MM.1S (cell line): Measurements from ENCODE around the gene HYAL1.

Experiments used
- EZH2 ChIP-seq: fragments of 300-600 bp; sonication (generic); optimal IDR thresholded peaks from 2 replicates; pipeline ENCODE3; 2017; ENCODE audit warnings: low read depth, mild to moderate bottlenecking, antibody characterized with exemption, low read length, mixed read lengths
- EZH2phosphoT487 ChIP-seq: fragments of 300-600 bp; sonication (generic); IDR thresholded peaks from 2 replicates; pipeline ENCODE4 v1.6.1; 2018; ENCODE audit warnings: antibody characterized with exemption, low read length
- TF ChIP-seq, protein P1 (sequence below): fragments of 300-600 bp; sonication (generic); IDR thresholded peaks from 2 replicates; pipeline ENCODE4 v1.5.1; 2016; ENCODE audit warnings: antibody characterized with exemption, low read length, mixed read lengths

DNA sequence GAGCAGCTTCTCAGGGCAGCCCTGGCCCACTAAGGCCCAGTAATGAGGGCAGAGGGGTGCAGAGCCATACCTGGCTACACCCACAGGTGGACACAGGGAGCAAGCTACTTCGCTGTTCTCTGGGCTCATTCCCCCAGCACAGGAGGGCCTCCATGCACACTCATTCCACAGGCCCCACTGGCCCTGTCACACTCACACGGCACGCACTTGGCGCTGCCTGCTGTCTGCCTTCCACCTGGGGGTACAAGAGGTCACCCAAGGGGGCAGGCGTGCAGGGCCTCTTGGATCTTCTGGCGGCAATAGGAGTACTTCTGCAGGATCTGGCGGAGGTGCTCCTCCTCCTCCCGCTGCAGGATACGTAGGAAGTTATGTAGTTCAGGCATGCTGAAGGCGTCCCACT, 27.0 kb upstream of the HYAL1 start:
- TF ChIP-seq, protein P1, sequence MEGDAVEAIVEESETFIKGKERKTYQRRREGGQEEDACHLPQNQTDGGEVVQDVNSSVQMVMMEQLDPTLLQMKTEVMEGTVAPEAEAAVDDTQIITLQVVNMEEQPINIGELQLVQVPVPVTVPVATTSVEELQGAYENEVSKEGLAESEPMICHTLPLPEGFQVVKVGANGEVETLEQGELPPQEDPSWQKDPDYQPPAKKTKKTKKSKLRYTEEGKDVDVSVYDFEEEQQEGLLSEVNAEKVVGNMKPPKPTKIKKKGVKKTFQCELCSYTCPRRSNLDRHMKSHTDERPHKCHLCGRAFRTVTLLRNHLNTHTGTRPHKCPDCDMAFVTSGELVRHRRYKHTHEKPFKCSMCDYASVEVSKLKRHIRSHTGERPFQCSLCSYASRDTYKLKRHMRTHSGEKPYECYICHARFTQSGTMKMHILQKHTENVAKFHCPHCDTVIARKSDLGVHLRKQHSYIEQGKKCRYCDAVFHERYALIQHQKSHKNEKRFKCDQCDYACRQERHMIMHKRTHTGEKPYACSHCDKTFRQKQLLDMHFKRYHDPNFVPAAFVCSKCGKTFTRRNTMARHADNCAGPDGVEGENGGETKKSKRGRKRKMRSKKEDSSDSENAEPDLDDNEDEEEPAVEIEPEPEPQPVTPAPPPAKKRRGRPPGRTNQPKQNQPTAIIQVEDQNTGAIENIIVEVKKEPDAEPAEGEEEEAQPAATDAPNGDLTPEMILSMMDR: no peak
- TF ChIP-seq EZH2: no peak
- no peak for TF ChIP-seq EZH2phosphoT487
